Measurements from ENCODE around the gene CALR3.
A peak's percentile ranks its signal among the peaks of the same experiment; 100 is the strongest.
"Not testable (repeated sequence)": the region's sequence is repeated elsewhere in the genome, so short reads cannot be mapped to it uniquely, and the experiment has no call there.

Gene CALR3

GRCh38 chr19:16519230-16519687 lies 23.3 kb upstream of the CALR3 start:
- Mint-ChIP-seq H3K36me3 (ENCODE audit: insufficient read depth) (peaks cover 53% of the 10 kb centered on the region), H3K27ac (no peak overlapping the region), H3K4me1 (ENCODE audit: low read depth in 2 of 2) (peaks cover 10 to 12% of the 10 kb centered on the region in 2 donors), H3K4me3 (no peak overlapping the region), H3K9me3 (no peaks in the 10 kb centered on the region), H3K27me3 (no peaks in the 10 kb centered on the region)
- DNase-seq = no peak
- no peak for ATAC-seq (replicated peaks)

- H3K9me3 Mint-ChIP-seq = no peaks in the 10 kb centered on the region
- no peak overlapping the region for H3K4me3 Mint-ChIP-seq
- H3K27me3 Mint-ChIP-seq = no peaks in the 10 kb centered on the region
- ATAC-seq (replicated peaks) = no peak
- no peak for DNase-seq
- H3K4me1 Mint-ChIP-seq (ENCODE audit: low read depth in 2 of 2) = peaks cover 10 to 12% of the 10 kb centered on the region in 2 donors
- H3K36me3 Mint-ChIP-seq (ENCODE audit: insufficient read depth) = peaks cover 47% of the 10 kb centered on the region
- peak overlapping the region in 1 of 2 donors; percentile 62 for H3K27ac Mint-ChIP-seq
Observed at GRCh38 chr19:16518483-16519229, 22.7 kb upstream of the CALR3 start.

- ATAC-seq (replicated peaks) = no peak
- H3K4me3 Mint-ChIP-seq = no peak overlapping the region
- peaks cover 10 to 12% of the 10 kb centered on the region in 2 donors for H3K4me1 Mint-ChIP-seq (ENCODE audit: low read depth in 2 of 2)
- peaks cover 41% of the 10 kb centered on the region for H3K36me3 Mint-ChIP-seq (ENCODE audit: insufficient read depth)
- no peak for DNase-seq
- no peaks in the 10 kb centered on the region for H3K9me3 Mint-ChIP-seq
- no peaks in the 10 kb centered on the region for H3K27me3 Mint-ChIP-seq
- H3K27ac Mint-ChIP-seq = peak overlapping the region in 1 of 2 donors; percentile 62
Observed at GRCh38 chr19:16518061-16518460, 22.1 kb upstream of the CALR3 start.

- peak overlapping the region in 1 of 2 donors; percentile 25 for H3K4me3 Mint-ChIP-seq
- DNase-seq (no peak), ATAC-seq (replicated peaks) (peak; percentile 91)
- H3K27me3 Mint-ChIP-seq = no peaks in the 10 kb centered on the region
- H3K27ac Mint-ChIP-seq = peak overlapping the region; percentile 20 to 62
- peaks cover 37% of the 10 kb centered on the region for H3K36me3 Mint-ChIP-seq (ENCODE audit: insufficient read depth)
- H3K9me3 Mint-ChIP-seq = no peaks in the 10 kb centered on the region
- peaks cover 10 to 12% of the 10 kb centered on the region in 2 donors for H3K4me1 Mint-ChIP-seq (ENCODE audit: low read depth in 2 of 2)
Observed at GRCh38 chr19:16516923-16517610, 21.1 kb upstream of the CALR3 start.

- peaks cover 10 to 12% of the 10 kb centered on the region in 2 donors for H3K4me1 Mint-ChIP-seq (ENCODE audit: low read depth in 2 of 2)
- DNase-seq (no peak), ATAC-seq (replicated peaks) (no peak)
- no peaks in the 10 kb centered on the region for H3K9me3 Mint-ChIP-seq
- H3K4me3 Mint-ChIP-seq = no peak overlapping the region
- H3K27me3 Mint-ChIP-seq = no peaks in the 10 kb centered on the region
- peaks cover 36% of the 10 kb centered on the region for H3K36me3 Mint-ChIP-seq (ENCODE audit: insufficient read depth)
- peak overlapping the region in 1 of 2 donors; percentile 62 for H3K27ac Mint-ChIP-seq
Observed at GRCh38 chr19:16516381-16516780, 20.4 kb upstream of the CALR3 start.

GRCh38 chr19:16514383-16515019 lies 18.5 kb upstream of the CALR3 start:
- Mint-ChIP-seq H3K27ac (no peak overlapping the region), H3K27me3 (no peaks in the 10 kb centered on the region), H3K36me3 (ENCODE audit: insufficient read depth) (peaks cover 23% of the 10 kb centered on the region), H3K4me1 (ENCODE audit: low read depth in 2 of 2) (peaks cover 10 to 12% of the 10 kb centered on the region in 2 donors), H3K4me3 (no peak overlapping the region), H3K9me3 (no peaks in the 10 kb centered on the region)
- no peak for DNase-seq
- no peak for ATAC-seq (replicated peaks)

GRCh38 chr19:16512611-16513010 lies 16.6 kb upstream of the CALR3 start:
- not testable (repeated sequence) for H3K4me3 Mint-ChIP-seq; H3K27me3 Mint-ChIP-seq; ATAC-seq (replicated peaks); DNase-seq; H3K27ac Mint-ChIP-seq; H3K36me3 Mint-ChIP-seq (ENCODE audit: insufficient read depth); H3K9me3 Mint-ChIP-seq
- peaks cover 9 to 10% of the 10 kb centered on the region in 2 donors for H3K4me1 Mint-ChIP-seq (ENCODE audit: low read depth in 2 of 2)

GRCh38 chr19:16509141-16510061 lies 13.4 kb upstream of the CALR3 start:
- DNase-seq (no peak), ATAC-seq (replicated peaks) (no peak)
- Mint-ChIP-seq H3K27ac (no peak overlapping the region), H3K36me3 (ENCODE audit: insufficient read depth) (peaks cover 9% of the 10 kb centered on the region), H3K27me3 (no peaks in the 10 kb centered on the region), H3K4me1 (ENCODE audit: low read depth in 2 of 2) (no peaks in the 10 kb centered on the region), H3K9me3 (no peaks in the 10 kb centered on the region), H3K4me3 (no peak overlapping the region)

GRCh38 chr19:16508546-16508945 lies 12.6 kb upstream of the CALR3 start:
- Mint-ChIP-seq H3K27me3 (no peaks in the 10 kb centered on the region), H3K36me3 (ENCODE audit: insufficient read depth) (peaks cover 10% of the 10 kb centered on the region), H3K27ac (no peak overlapping the region), H3K4me3 (no peak overlapping the region), H3K4me1 (ENCODE audit: low read depth in 2 of 2) (no peaks in the 10 kb centered on the region), H3K9me3 (no peaks in the 10 kb centered on the region)
- DNase-seq = no peak
- ATAC-seq (replicated peaks) = no peak

GRCh38 chr19:16506961-16507360 lies 11.0 kb upstream of the CALR3 start:
- ATAC-seq (replicated peaks) = no peak
- Mint-ChIP-seq H3K9me3 (no peaks in the 10 kb centered on the region), H3K27ac (no peak overlapping the region), H3K36me3 (ENCODE audit: insufficient read depth) (peaks cover 6% of the 10 kb centered on the region), H3K4me3 (no peak overlapping the region), H3K27me3 (no peaks in the 10 kb centered on the region), H3K4me1 (ENCODE audit: low read depth in 2 of 2) (no peaks in the 10 kb centered on the region)
- no peak for DNase-seq

GRCh38 chr19:16506161-16506560 lies 10.2 kb upstream of the CALR3 start:
- not testable (repeated sequence) for H3K4me3 Mint-ChIP-seq; H3K27me3 Mint-ChIP-seq; H3K9me3 Mint-ChIP-seq; DNase-seq; H3K4me1 Mint-ChIP-seq (ENCODE audit: low read depth in 2 of 2); ATAC-seq (replicated peaks); H3K36me3 Mint-ChIP-seq (ENCODE audit: insufficient read depth)
- H3K27ac Mint-ChIP-seq = peak overlapping the region in 1 of 2 donors; percentile 8

- no peak overlapping the region for H3K4me3 Mint-ChIP-seq
Observed at GRCh38 chr19:16504271-16504670, 8.3 kb upstream of the CALR3 start.

GRCh38 chr19:16497837-16498236 lies 1.9 kb upstream of the CALR3 start:
- Mint-ChIP-seq H3K4me1 (ENCODE audit: low read depth in 2 of 2) (peaks cover 6 to 13% of the 10 kb centered on the region in 2 donors), H3K27ac (no peak overlapping the region), H3K9me3 (no peaks in the 10 kb centered on the region), H3K27me3 (no peaks in the 10 kb centered on the region), H3K4me3 (peak overlapping the region; percentile 49 to 97), H3K36me3 (ENCODE audit: insufficient read depth) (peaks cover 9% of the 10 kb centered on the region)
- ATAC-seq (replicated peaks) (no peak), DNase-seq (no peak)

More at GRCh38 chr19:16504271-16504670, 8.3 kb upstream of the CALR3 start:
- H3K9me3 Mint-ChIP-seq = no peaks in the 10 kb centered on the region
- H3K36me3 Mint-ChIP-seq (ENCODE audit: insufficient read depth) = peaks cover 6% of the 10 kb centered on the region
- no peaks in the 10 kb centered on the region for H3K4me1 Mint-ChIP-seq (ENCODE audit: low read depth in 2 of 2)
- ATAC-seq (replicated peaks) (no peak), DNase-seq (no peak)
- H3K27ac Mint-ChIP-seq = peak overlapping the region in 1 of 2 donors; percentile 89
- H3K27me3 Mint-ChIP-seq = no peaks in the 10 kb centered on the region

Measured in effector memory CD8-positive, alpha-beta T cell (primary cell).